ENCODE data around the gene CFAP77.

Gene CFAP77

GRCh38 chr9:132595319-132595718 lies 185.3 kb downstream of the CFAP77 start:
- H3K4me1 ChIP-seq (ENCODE audit: control insufficient read depth, insufficient read depth, low read length): no peaks in the 10 kb centered on the region
- H3K27me3 ChIP-seq (ENCODE audit: control insufficient read depth, insufficient read depth, low read length): peaks cover 4% of the 10 kb centered on the region
- H3K27ac ChIP-seq (ENCODE audit: low read depth, low read length): no peak overlapping the region
- H3K9ac ChIP-seq (ENCODE audit: low read length): no peak overlapping the region
- no peaks in the 10 kb centered on the region for H3K36me3 ChIP-seq (ENCODE audit: control insufficient read depth, insufficient read depth, low read length)
- H3K4me3 ChIP-seq (ENCODE audit: low read length): no peak overlapping the region

DNA sequence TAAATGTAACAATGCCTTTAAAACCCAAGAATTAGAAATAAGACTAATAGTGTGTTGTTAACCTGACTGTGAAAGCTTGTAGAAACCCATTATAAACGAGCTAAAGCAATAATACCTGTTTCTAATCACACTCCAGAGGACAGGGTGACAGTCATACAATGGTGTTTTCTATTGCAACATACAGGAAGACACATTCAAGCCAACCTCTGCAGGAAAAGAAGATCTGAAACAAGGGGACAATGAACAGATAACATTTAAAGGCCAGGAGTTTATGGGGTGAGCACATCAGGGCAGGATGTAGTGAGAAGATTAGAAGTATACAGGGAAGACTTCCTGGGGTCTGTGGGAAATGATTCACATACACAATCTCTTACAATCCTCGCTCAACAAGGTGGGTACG lies 186.2 kb downstream of the CFAP77 start:
- Histone ChIP-seq H3K27ac (ENCODE audit: low read depth, low read length) (no peak overlapping the region), H3K4me3 (ENCODE audit: low read length) (no peak overlapping the region), H3K27me3 (ENCODE audit: control insufficient read depth, insufficient read depth, low read length) (peaks cover 4% of the 10 kb centered on the region), H3K4me1 (ENCODE audit: control insufficient read depth, insufficient read depth, low read length) (no peaks in the 10 kb centered on the region), H3K36me3 (ENCODE audit: control insufficient read depth, insufficient read depth, low read length) (peaks cover 3% of the 10 kb centered on the region), H3K9ac (ENCODE audit: low read length) (no peak overlapping the region)

DNA sequence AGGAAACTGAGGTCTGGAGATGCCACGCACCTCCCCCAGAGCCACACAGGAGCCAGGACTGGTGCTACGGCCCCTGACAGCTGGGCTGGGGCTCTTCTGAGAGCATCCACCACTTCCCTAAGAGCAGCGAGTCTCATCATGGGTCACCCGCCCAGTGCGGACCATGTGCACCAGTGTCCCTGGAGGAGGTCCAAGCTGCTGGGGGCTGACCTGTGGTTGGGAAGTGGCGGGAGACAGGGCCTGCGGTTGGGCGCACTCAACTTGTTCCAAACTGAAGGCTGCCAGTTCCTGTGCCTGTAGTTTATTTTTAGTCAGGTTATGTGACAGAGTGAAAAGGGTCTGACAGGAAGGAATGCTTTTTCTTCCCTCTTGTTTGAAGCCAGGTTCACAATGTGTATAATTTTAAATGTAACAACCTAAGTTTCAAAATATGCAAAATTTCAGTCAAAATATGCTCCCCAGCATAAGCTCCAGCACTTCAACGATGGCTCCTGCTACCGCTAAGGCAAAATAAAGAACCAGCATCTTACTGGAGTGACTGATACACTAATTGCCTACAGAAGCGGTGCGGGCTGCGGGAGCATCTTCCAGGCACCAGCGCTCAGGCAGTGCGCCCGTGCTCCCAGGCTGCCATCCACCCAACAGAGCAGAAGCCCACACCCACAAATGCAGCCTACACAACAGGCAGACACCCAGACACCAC lies 187.2 kb downstream of the CFAP77 start:
- Histone ChIP-seq H3K9ac (ENCODE audit: low read length) (no peak overlapping the region), H3K4me3 (ENCODE audit: low read length) (no peak overlapping the region), H3K27me3 (ENCODE audit: control insufficient read depth, insufficient read depth, low read length) (no peaks in the 10 kb centered on the region), H3K36me3 (ENCODE audit: control insufficient read depth, insufficient read depth, low read length) (peaks cover 6% of the 10 kb centered on the region), H3K27ac (ENCODE audit: low read depth, low read length) (no peak overlapping the region), H3K4me1 (ENCODE audit: control insufficient read depth, insufficient read depth, low read length) (no peaks in the 10 kb centered on the region)

- no peaks in the 10 kb centered on the region for H3K4me1 ChIP-seq (ENCODE audit: control insufficient read depth, insufficient read depth, low read length)
- H3K4me3 ChIP-seq (ENCODE audit: low read length): no peak overlapping the region
- peaks cover 6% of the 10 kb centered on the region for H3K36me3 ChIP-seq (ENCODE audit: control insufficient read depth, insufficient read depth, low read length)
- no peak overlapping the region for H3K27ac ChIP-seq (ENCODE audit: low read depth, low read length)
- H3K9ac ChIP-seq (ENCODE audit: low read length): no peak overlapping the region
- no peaks in the 10 kb centered on the region for H3K27me3 ChIP-seq (ENCODE audit: control insufficient read depth, insufficient read depth, low read length)
These were observed 190.4 kb downstream of the CFAP77 start for GRCh38 chr9:132600326-132600984.

DNA sequence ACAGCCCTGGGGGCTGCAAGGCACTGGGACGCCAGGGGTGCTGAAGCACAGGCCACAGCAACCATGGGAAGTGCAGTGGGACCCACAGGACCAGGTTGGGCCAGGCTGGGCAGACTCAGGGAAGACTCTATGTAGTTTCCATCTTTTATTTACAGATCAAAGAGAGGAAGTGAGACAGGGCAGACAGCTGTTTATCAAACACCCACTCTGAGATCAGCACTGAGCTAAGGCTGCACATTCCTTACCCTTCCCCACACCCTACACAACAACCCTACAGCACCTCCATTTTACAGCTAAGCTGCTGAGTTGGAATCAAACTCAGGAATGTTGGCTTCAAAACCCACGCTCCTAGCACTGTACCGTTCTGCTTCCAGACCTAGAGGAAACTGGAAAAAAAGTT lies 192.2 kb downstream of the CFAP77 start:
- Histone ChIP-seq H3K4me3 (ENCODE audit: low read length) (no peak overlapping the region), H3K4me1 (ENCODE audit: control insufficient read depth, insufficient read depth, low read length) (no peaks in the 10 kb centered on the region), H3K27ac (ENCODE audit: low read depth, low read length) (no peak overlapping the region), H3K27me3 (ENCODE audit: control insufficient read depth, insufficient read depth, low read length) (no peaks in the 10 kb centered on the region), H3K36me3 (ENCODE audit: control insufficient read depth, insufficient read depth, low read length) (peaks cover 6% of the 10 kb centered on the region), H3K9ac (ENCODE audit: low read length) (no peak overlapping the region)

GRCh38 chr9:132605387-132605786 lies 195.4 kb downstream of the CFAP77 start:
- no peaks in the 10 kb centered on the region for H3K27me3 ChIP-seq (ENCODE audit: control insufficient read depth, insufficient read depth, low read length)
- no peak overlapping the region for H3K9ac ChIP-seq (ENCODE audit: low read length)
- no peak overlapping the region for H3K27ac ChIP-seq (ENCODE audit: low read depth, low read length)
- H3K4me1 ChIP-seq (ENCODE audit: control insufficient read depth, insufficient read depth, low read length): no peaks in the 10 kb centered on the region
- H3K36me3 ChIP-seq (ENCODE audit: control insufficient read depth, insufficient read depth, low read length): peaks cover 10% of the 10 kb centered on the region
- no peak overlapping the region for H3K4me3 ChIP-seq (ENCODE audit: low read length)

DNA sequence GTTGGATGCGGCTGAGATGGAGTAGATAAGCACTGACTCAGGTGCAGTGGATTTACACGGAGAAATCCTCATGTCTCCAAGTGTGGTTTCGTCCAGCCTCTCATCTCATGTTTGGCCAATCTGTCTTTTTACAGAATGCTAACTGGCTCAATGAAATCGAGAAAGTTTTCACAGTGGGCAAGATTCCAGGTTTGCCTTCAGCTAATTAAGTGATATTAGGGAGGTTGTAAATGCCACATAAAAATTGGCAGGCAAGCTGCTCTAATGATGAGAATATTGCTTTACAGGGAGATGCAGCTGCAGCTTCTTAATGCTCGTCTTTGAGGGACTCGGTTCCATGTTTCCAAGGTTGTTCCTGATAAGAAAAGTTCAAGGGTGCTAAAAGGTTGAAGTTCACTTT lies 196.1 kb downstream of the CFAP77 start:
- peaks cover 13% of the 10 kb centered on the region for H3K36me3 ChIP-seq (ENCODE audit: control insufficient read depth, insufficient read depth, low read length)

GRCh38 chr9:132609184-132609583 lies 199.2 kb downstream of the CFAP77 start:
- H3K4me1 ChIP-seq (ENCODE audit: control insufficient read depth, insufficient read depth, low read length): no peaks in the 10 kb centered on the region
- peaks cover 15% of the 10 kb centered on the region for H3K36me3 ChIP-seq (ENCODE audit: control insufficient read depth, insufficient read depth, low read length)

More for the DNA sequence above, 196.1 kb downstream of the CFAP77 start:
- H3K9ac ChIP-seq (ENCODE audit: low read length): no peak overlapping the region
- H3K27ac ChIP-seq (ENCODE audit: low read depth, low read length): no peak overlapping the region
- H3K4me3 ChIP-seq (ENCODE audit: low read length): no peak overlapping the region
- H3K4me1 ChIP-seq (ENCODE audit: control insufficient read depth, insufficient read depth, low read length): no peaks in the 10 kb centered on the region
- no peaks in the 10 kb centered on the region for H3K27me3 ChIP-seq (ENCODE audit: control insufficient read depth, insufficient read depth, low read length)

GRCh38 chr9:132609829-132610228 lies 199.8 kb downstream of the CFAP77 start:
- Histone ChIP-seq H3K4me3 (ENCODE audit: low read length) (no peak overlapping the region), H3K36me3 (ENCODE audit: control insufficient read depth, insufficient read depth, low read length) (peaks cover 15% of the 10 kb centered on the region), H3K27ac (ENCODE audit: low read depth, low read length) (no peak overlapping the region)

More at GRCh38 chr9:132609184-132609583, 199.2 kb downstream of the CFAP77 start:
- Histone ChIP-seq H3K9ac (ENCODE audit: low read length) (no peak overlapping the region), H3K27ac (ENCODE audit: low read depth, low read length) (no peak overlapping the region), H3K4me3 (ENCODE audit: low read length) (no peak overlapping the region), H3K27me3 (ENCODE audit: control insufficient read depth, insufficient read depth, low read length) (no peaks in the 10 kb centered on the region)

GRCh38 chr9:132610661-132611060 lies 200.7 kb downstream of the CFAP77 start:
- Histone ChIP-seq H3K27ac (ENCODE audit: low read depth, low read length) (no peak overlapping the region), H3K4me1 (ENCODE audit: control insufficient read depth, insufficient read depth, low read length) (no peaks in the 10 kb centered on the region), H3K27me3 (ENCODE audit: control insufficient read depth, insufficient read depth, low read length) (no peaks in the 10 kb centered on the region), H3K36me3 (ENCODE audit: control insufficient read depth, insufficient read depth, low read length) (peaks cover 15% of the 10 kb centered on the region), H3K9ac (ENCODE audit: low read length) (no peak overlapping the region), H3K4me3 (ENCODE audit: low read length) (no peak overlapping the region)

More at GRCh38 chr9:132609829-132610228, 199.8 kb downstream of the CFAP77 start:
- Histone ChIP-seq H3K9ac (ENCODE audit: low read length) (no peak overlapping the region), H3K27me3 (ENCODE audit: control insufficient read depth, insufficient read depth, low read length) (no peaks in the 10 kb centered on the region), H3K4me1 (ENCODE audit: control insufficient read depth, insufficient read depth, low read length) (no peaks in the 10 kb centered on the region)

- Histone ChIP-seq H3K27ac (ENCODE audit: low read depth, low read length) (no peak overlapping the region), H3K27me3 (ENCODE audit: control insufficient read depth, insufficient read depth, low read length) (no peaks in the 10 kb centered on the region), H3K9ac (ENCODE audit: low read length) (no peak overlapping the region), H3K4me1 (ENCODE audit: control insufficient read depth, insufficient read depth, low read length) (no peaks in the 10 kb centered on the region), H3K36me3 (ENCODE audit: control insufficient read depth, insufficient read depth, low read length) (peaks cover 26% of the 10 kb centered on the region), H3K4me3 (ENCODE audit: low read length) (no peak overlapping the region)
These were observed 204.3 kb downstream of the CFAP77 start for GRCh38 chr9:132614324-132614723.

GRCh38 chr9:132615774-132616173 lies 205.8 kb downstream of the CFAP77 start:
- no peak overlapping the region for H3K27ac ChIP-seq (ENCODE audit: low read depth, low read length)
- no peaks in the 10 kb centered on the region for H3K4me1 ChIP-seq (ENCODE audit: control insufficient read depth, insufficient read depth, low read length)
- H3K36me3 ChIP-seq (ENCODE audit: control insufficient read depth, insufficient read depth, low read length): peaks cover 20% of the 10 kb centered on the region
- no peak overlapping the region for H3K4me3 ChIP-seq (ENCODE audit: low read length)
- H3K9ac ChIP-seq (ENCODE audit: low read length): no peak overlapping the region
- H3K27me3 ChIP-seq (ENCODE audit: control insufficient read depth, insufficient read depth, low read length): no peaks in the 10 kb centered on the region

DNA sequence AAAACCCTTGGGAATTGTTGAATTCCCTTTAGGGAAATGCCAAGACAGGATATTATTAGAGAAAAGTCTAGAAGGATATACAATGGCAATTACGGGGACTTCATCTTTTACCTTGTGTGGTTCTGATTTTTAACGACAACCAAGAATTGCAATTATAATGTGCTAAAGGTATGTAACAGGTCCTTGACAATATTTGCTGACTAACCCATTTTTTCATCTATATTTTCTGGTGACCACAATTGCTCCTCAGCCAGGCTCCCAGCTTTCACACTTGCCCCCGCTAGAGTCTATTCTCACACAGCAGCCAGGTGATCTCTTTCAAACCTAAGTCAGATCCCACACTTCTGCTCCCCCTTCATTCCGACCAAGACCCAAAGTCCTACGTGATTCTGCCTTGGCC lies 206.7 kb downstream of the CFAP77 start:
- H3K36me3 ChIP-seq (ENCODE audit: control insufficient read depth, insufficient read depth, low read length): peaks cover 14% of the 10 kb centered on the region
- no peak overlapping the region for H3K9ac ChIP-seq (ENCODE audit: low read length)
- H3K4me3 ChIP-seq (ENCODE audit: low read length): no peak overlapping the region
- H3K27me3 ChIP-seq (ENCODE audit: control insufficient read depth, insufficient read depth, low read length): no peaks in the 10 kb centered on the region
- H3K4me1 ChIP-seq (ENCODE audit: control insufficient read depth, insufficient read depth, low read length): no peaks in the 10 kb centered on the region
- no peak overlapping the region for H3K27ac ChIP-seq (ENCODE audit: low read depth, low read length)

Data from rectal smooth muscle tissue (tissue), 1 donor.